BJ (cell line): Measurements from ENCODE around the gene ACBD7. TPM values are rescaled to one million over a fixed set of nuclear protein-coding genes. Genes with fewer than 3 reads are reported as not detected.

Source experiments
- CTCF ChIA-PET: fragments of 350-600 bp; formaldehyde crosslinking; extraction: SDS; loops from one replicate; lab custom pipeline; 2021; ENCODE audit warnings: antibody characterized with exemption, inconsistent platforms; lab: Yijun Ruan, JAX
- POLR2A ChIA-PET: fragments of 300-600 bp; sonication (Branson Sonifier 250); formaldehyde crosslinking; extraction: SDS; loops from one replicate; lab custom pipeline; 2021; ENCODE audit warnings: antibody characterized with exemption; lab: Charles Lee
- DNase-seq: peaks from one replicate; pipeline ENCODE4 v3.0.0-alpha.2; 2011; ENCODE audit warnings: low read depth
- H3K27me3 ChIP-seq: 2 replicates; pipeline ENCODE4 v1.6.0; 2011; ENCODE audit warnings: low read length; ENCODE audit not compliant: control insufficient read depth, insufficient read depth
- H3K36me3 ChIP-seq: 2 replicates; pipeline ENCODE4 v1.5.1; 2011; ENCODE audit warnings: low read length; ENCODE audit not compliant: control insufficient read depth, insufficient read depth
- H3K4me3 ChIP-seq: 2 replicates; pipeline ENCODE4 v1.5.1; 2011; ENCODE audit warnings: low read depth, mild to moderate bottlenecking, control low read depth, low read length
- CTCF ChIP-seq: IDR thresholded peaks from 2 replicates; pipeline ENCODE4 v1.5.1; 2011; ENCODE audit warnings: low read depth, mild to moderate bottlenecking, control low read depth, inconsistent platforms, low read length, moderate library complexity; ENCODE audit not compliant: insufficient read depth
- polyA plus RNA-seq: library from polyadenylated mRNA; depleted of rRNA; stranded (reverse); fragments of >200 nt; gene quantifications from 2 replicates; pipeline ENCODE4 v1.2.3, GENCODE V29; 2011

The ACBD7 gene
- polyA plus RNA-seq, 1 experiment = 0.76 TPM

GRCh38 chr10:15121707-15122106, 33.1 kb upstream of the ACBD7 start:
- no peak for TF ChIP-seq CTCF
- no peak for DNase-seq
- ChIA-PET CTCF (no interaction called here), POLR2A (no interaction called here)
- Histone ChIP-seq H3K4me3 (no peak overlapping the region), H3K36me3 (peaks cover 14% of the 10 kb centered on the region), H3K27me3 (no peaks in the 10 kb centered on the region)

DNA sequence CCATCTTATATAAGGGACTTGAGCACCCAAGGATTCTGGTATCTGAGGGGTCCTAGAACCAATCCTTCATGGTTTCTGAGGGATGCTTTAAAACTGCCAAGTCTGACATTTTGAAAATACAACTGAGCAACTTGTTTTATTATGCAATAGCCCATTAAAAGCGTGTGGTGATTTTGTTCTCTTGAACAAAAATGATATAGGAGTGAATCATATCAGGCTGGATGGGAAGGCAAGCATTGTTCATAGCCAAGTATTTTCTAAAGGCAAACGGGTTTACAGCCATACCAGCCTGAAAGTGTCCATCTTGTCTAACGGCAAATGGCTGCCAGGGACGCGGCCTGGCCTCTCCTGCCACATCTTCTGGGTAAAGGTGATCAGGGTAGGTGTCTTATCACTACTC, 31.9 kb upstream of the ACBD7 start:
- H3K36me3 ChIP-seq = peaks cover 8% of the 10 kb centered on the region
- no peak overlapping the region for H3K4me3 ChIP-seq
- no peak for DNase-seq
- no peak for TF ChIP-seq CTCF
- no peaks in the 10 kb centered on the region for H3K27me3 ChIP-seq
- POLR2A ChIA-PET = no interaction called here
- CTCF ChIA-PET = no interaction called here

DNA sequence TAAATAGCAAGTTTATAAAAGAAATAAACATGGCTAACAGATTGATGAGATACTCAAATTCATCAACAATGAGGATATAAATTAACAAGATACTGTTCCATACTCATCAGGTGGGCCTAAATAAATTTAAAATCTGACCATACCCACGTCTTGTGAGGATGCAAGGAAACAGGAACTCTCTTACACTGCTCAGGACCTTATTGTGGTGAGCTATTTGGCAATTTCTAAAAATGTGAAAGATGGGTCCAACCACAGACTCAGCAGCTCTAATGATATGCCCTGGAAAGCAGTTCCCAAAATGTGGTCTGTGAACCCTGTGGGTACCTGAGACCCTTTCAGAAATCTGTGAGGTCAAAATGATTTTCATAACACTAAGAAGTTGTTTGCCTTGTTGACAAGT, 30.0 kb upstream of the ACBD7 start:
- Histone ChIP-seq H3K4me3 (no peak overlapping the region), H3K27me3 (no peaks in the 10 kb centered on the region), H3K36me3 (peaks cover 8% of the 10 kb centered on the region)
- CTCF ChIA-PET = interaction anchor here (1.3 kb wide), 1 partner anchor 12 kb away, joined by 4 read pairs; no protein-coding TSS in a partner anchor
- DNase-seq = no peak
- POLR2A ChIA-PET = no interaction called here
- TF ChIP-seq CTCF = no peak

- H3K36me3 ChIP-seq = peaks cover 11% of the 10 kb centered on the region
- H3K4me3 ChIP-seq = no peak overlapping the region
- ChIA-PET CTCF (interaction anchor here (0.7 to 1.9 kb wide), 2 partner anchors 10 to 508 kb away, joined by 3 to 11 read pairs; no protein-coding TSS in a partner anchor), POLR2A (no interaction called here)
- no peak for DNase-seq
- no peak for TF ChIP-seq CTCF
- no peaks in the 10 kb centered on the region for H3K27me3 ChIP-seq
Observed at GRCh38 chr10:15116225-15116624, 27.6 kb upstream of the ACBD7 start.

DNA sequence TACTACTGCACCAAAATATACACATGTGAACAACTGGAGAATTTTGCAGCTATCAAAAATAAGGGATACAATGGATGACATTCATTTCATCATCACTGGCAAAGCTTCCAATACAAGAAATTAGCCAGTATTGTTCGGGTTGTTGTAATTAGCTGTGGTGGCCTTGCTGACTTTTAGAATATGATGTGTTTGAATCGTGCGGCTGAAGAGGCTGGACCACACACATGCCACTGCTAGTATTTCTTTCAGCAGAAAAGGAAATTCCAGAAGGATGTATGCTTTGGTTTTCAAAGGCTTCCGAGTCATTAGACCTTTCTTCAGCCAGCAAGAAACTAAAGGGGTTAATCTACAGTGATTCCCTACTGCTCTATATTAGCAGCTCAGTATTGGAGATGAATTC, 25.2 kb upstream of the ACBD7 start:
- Histone ChIP-seq H3K36me3 (peaks cover 5% of the 10 kb centered on the region), H3K4me3 (no peak overlapping the region), H3K27me3 (no peaks in the 10 kb centered on the region)
- ChIA-PET CTCF (interaction anchor here (1.3 kb wide), 1 partner anchor 64 kb away, joined by 3 read pairs; no protein-coding TSS in a partner anchor), POLR2A (interaction anchor here (0.5 to 0.6 kb wide), 2 partner anchors 155 to 160 kb away, joined by 3 to 12 read pairs; partner anchors contain the start of genes DCLRE1C and MEIG1)
- DNase-seq = no peak
- TF ChIP-seq CTCF = no peak
